Measurements from ENCODE around the gene CENPH. TPM values are rescaled to one million over a fixed set of nuclear protein-coding genes. Genes with fewer than 3 reads are reported as not detected.
"Not testable (repeated sequence)": the region's sequence is repeated elsewhere in the genome, so short reads cannot be mapped to it uniquely, and the experiment has no call there.

The CENPH gene
- 10 to 100 TPM; 57.7 to 58.5 TPM for total RNA-seq

GRCh38 chr5:69189162-69190086, at the start of gene CENPH:
CENPH (plus strand) TSS chr5:69189583; CDS start chr5:69189635, 52 bp downstream.
- POLR2A ChIA-PET, result interaction anchor here (1.2 to 1.9 kb wide), 3 partner anchors 22 to 144 kb away, joined by 4 to 7 read pairs (median 6); partner anchors contain the start of genes CCDC125, CCNB1 and CDK7

GRCh38 chr5:69140239-69140638, 49.1 kb upstream of the CENPH start:
- POLR2A ChIA-PET, CTCF ChIA-PET: not testable (repeated sequence)

More at GRCh38 chr5:69189162-69190086, at the start of gene CENPH:
- CTCF ChIA-PET, result interaction anchor here (0.6 to 1.6 kb wide), 3 partner anchors 23 to 96 kb away, joined by 3 to 5 read pairs (median 3); partner anchors contain the start of genes CCNB1 and SLC30A5

GRCh38 chr5:69140827-69141226, 48.6 kb upstream of the CENPH start:
- ChIA-PET POLR2A (no interaction called here), CTCF (no interaction called here)

GRCh38 chr5:69148576-69148975, 40.8 kb upstream of the CENPH start:
- POLR2A ChIA-PET, CTCF ChIA-PET: not testable (repeated sequence)

GRCh38 chr5:69148981-69149675, 40.3 kb upstream of the CENPH start:
- ChIA-PET POLR2A (no interaction called here), CTCF (no interaction called here)

GRCh38 chr5:69149676-69150010, 39.7 kb upstream of the CENPH start:
- CTCF ChIA-PET, result no interaction called here

GRCh38 chr5:69152731-69153130, 36.7 kb upstream of the CENPH start:
- ChIA-PET POLR2A (no interaction called here), CTCF (no interaction called here)

More at GRCh38 chr5:69149676-69150010, 39.7 kb upstream of the CENPH start:
- POLR2A ChIA-PET, result no interaction called here

GRCh38 chr5:69156456-69156855, 32.9 kb upstream of the CENPH start:
- ChIA-PET CTCF (no interaction called here), POLR2A (no interaction called here)

GRCh38 chr5:69158039-69158438, 31.3 kb upstream of the CENPH start:
- CTCF ChIA-PET, result no interaction called here

GRCh38 chr5:69160651-69161050, 28.7 kb upstream of the CENPH start:
- ChIA-PET POLR2A (no interaction called here), CTCF (interaction anchor here (0.7 kb wide), 1 partner anchor 235 kb away, joined by 7 read pairs; no protein-coding TSS in a partner anchor)

More at GRCh38 chr5:69158039-69158438, 31.3 kb upstream of the CENPH start:
- POLR2A ChIA-PET, result no interaction called here

GRCh38 chr5:69166686-69167492, 22.5 kb upstream of the CENPH start, which contains the start of gene CCNB1:
CCNB1 (plus strand) TSS chr5:69167150; CDS start chr5:69167263, 113 bp downstream.
- CTCF ChIA-PET, result interaction anchor here (1.0 to 1.5 kb wide), 2 partner anchors 23 to 74 kb away, joined by 3 to 4 read pairs; partner anchors contain the start of genes CENPH and SLC30A5
- POLR2A ChIA-PET, result interaction anchor here (0.7 to 2.2 kb wide), 2 partner anchors 23 to 101 kb away, joined by 6 to 8 read pairs; partner anchors contain the start of gene CENPH

- ChIA-PET CTCF (interaction anchor here (0.6 to 1.5 kb wide), 2 partner anchors 15 to 74 kb away, joined by 3 to 4 read pairs; partner anchors contain the start of gene SLC30A5), POLR2A (interaction anchor here (2.2 kb wide), 1 partner anchor 22 kb away, joined by 6 read pairs; the partner anchor contains the start of gene CENPH)
These were observed 21.9 kb upstream of the CENPH start for GRCh38 chr5:69167493-69167855.

- ChIA-PET POLR2A (interaction anchor here (2.2 kb wide), 1 partner anchor 22 kb away, joined by 6 read pairs; the partner anchor contains the start of gene CENPH), CTCF (interaction anchor here (0.6 kb wide), 1 partner anchor 15 kb away, joined by 3 read pairs; no protein-coding TSS in a partner anchor)
These were observed 21.5 kb upstream of the CENPH start for GRCh38 chr5:69167929-69168328.

GRCh38 chr5:69170495-69170894, 18.9 kb upstream of the CENPH start:
- CTCF ChIA-PET, result no interaction called here
- POLR2A ChIA-PET, result no interaction called here

- CTCF ChIA-PET, result no interaction called here
- POLR2A ChIA-PET, result no interaction called here
These were observed 18.4 kb upstream of the CENPH start for GRCh38 chr5:69170969-69171368.

- POLR2A ChIA-PET, CTCF ChIA-PET: not testable (repeated sequence)
These were observed 7.6 kb upstream of the CENPH start for GRCh38 chr5:69181659-69182293.

GRCh38 chr5:69184621-69185020, 4.8 kb upstream of the CENPH start:
- CTCF ChIA-PET, result no interaction called here

GRCh38 chr5:69187342-69187741, 2.0 kb upstream of the CENPH start:
- ChIA-PET POLR2A (no interaction called here), CTCF (no interaction called here)

More at GRCh38 chr5:69184621-69185020, 4.8 kb upstream of the CENPH start:
- POLR2A ChIA-PET, result no interaction called here

GRCh38 chr5:69188811-69189161, 597 bp upstream of the CENPH start:
- POLR2A ChIA-PET, result interaction anchor here (1.7 to 1.9 kb wide), 2 partner anchors 22 to 46 kb away, joined by 6 to 7 read pairs; partner anchors contain the start of genes CCNB1 and CDK7
- CTCF ChIA-PET, result interaction anchor here (1.5 kb wide), 1 partner anchor 22 kb away, joined by 3 read pairs; the partner anchor contains the start of gene CCNB1

Measured in activated CD8-positive, alpha-beta memory T cell treated with anti-CD3 and anti-CD28 coated beads for 36 hours (primary cell).